Measurements from ENCODE around the gene CENPA.
"Not testable (repeated sequence)": the region's sequence is repeated elsewhere in the genome, so short reads cannot be mapped to it uniquely, and the experiment has no call there.

The CENPA gene

DNA sequence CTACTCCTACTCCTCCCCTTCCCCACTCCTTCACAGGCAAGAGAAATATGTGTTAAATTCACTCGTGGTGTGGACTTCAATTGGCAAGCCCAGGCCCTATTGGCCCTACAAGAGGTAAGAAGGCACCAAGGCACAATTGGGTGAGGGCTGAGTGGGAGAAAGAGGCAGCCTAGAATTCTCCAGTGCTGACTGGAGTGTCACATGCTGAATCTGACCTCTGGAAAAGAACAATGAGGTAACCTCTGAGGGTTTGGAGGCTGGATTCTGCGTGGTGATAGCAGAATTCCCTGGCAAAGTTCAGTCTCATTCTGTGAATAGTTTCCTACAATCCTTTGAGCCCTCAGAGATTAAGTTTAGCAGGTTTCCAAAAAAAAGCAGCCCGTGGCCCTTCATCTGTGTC, 6.9 kb downstream of the CENPA start:
- DNase-seq (ENCODE audit: low read depth), result no peak

DNA sequence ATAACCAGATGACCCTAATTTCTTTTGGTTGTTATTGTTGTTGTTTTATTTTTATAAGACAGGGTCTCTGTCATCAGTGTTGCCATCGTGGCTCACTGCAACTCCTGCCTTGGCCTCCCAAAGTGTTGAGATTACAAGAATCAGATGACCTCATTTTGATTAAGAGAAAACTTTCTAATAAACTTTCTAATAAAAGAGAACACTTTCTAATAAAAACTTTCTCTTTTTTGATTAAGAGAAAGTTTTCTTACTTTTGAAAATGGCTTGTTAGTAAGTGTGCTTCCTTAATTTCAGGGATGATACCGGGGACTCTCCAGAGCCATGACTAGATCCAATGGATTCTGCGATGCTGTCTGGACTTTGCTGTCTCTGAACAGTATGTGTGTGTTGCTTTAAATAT, 7.7 kb downstream of the CENPA start:
- no peak for DNase-seq (ENCODE audit: low read depth)

DNA sequence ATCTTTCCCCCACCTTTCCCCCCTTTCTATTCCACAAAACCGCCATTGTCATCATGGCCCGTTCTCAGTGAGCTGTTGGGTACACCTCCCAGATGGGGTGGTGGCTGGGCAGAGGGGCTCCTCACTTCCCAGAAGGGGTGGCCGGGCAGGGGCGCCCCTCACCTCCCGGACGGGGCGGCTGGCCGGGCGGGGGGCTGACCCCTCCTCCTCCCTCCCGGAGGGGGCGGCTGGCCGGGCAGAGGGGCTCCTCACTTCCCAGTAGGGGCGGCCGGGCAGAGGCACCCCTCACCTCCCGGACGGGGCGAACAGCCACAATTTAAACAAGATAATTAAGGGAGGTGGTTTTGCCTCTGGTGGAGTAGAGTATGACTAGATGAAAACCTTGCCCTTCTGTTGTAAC, 9.3 kb downstream of the CENPA start:
- not testable (repeated sequence) for DNase-seq (ENCODE audit: low read depth)

DNA sequence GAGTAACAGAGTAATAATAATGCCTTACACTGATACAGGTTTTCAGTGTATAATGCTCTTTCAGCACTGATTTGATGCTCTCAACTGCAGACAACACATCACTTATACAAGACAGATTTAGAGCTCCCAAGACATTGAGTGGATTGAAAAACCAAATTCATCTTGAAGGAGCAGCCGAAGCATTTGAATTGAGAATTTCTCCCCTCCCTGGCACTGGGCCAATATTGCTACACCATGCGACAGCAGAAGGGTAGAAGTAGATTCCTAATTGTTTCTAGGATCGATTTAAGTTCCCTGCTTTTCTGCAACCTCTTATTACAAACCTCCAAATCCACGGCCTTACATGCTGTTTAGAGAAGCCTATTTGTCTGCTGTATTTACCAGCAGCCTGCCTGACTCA, 15.5 kb downstream of the CENPA start:
- no peak for DNase-seq (ENCODE audit: low read depth)

DNA sequence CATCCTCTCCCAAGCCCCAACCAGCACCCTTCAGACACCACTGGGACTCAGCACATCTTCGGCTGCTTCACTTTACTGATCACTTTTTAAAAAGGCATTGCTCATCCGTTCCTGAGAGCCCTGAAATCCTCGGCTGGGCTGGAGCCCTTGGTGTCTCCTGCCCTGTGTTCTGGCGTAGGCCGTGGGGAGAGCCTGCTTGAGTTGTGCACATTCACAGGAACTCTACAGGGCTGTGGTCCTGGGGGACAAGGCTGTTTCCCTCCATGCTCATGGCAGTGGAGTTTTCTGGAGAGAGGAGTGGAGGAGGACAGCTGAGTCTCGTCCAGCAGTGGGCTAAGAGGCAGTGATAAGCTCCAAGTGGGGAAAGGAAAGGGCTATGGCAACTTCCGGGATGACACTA, 15.9 kb downstream of the CENPA start:
- no peak for DNase-seq (ENCODE audit: low read depth)

DNA sequence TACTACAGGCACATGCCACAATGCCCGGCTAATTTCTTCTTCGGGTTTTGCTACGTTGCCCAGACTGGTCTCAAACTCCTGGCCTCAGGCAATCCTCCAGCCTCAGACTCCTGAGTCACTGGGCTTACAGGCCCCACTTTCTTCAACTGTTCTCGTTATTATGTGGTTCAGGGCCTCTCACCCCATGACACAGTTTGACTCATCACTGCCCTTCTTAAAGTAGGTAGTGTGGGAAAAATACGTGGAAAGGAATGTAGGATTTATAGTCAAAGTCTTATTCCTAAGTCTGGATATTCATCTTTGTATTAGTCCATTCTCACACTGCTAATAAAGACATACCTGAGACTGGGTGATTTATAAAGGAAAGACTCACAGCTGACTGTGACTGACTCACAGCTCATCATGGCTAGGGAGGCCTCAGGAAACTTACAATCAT, 19.4 kb downstream of the CENPA start:
- no peak for DNase-seq (ENCODE audit: low read depth)

DNA sequence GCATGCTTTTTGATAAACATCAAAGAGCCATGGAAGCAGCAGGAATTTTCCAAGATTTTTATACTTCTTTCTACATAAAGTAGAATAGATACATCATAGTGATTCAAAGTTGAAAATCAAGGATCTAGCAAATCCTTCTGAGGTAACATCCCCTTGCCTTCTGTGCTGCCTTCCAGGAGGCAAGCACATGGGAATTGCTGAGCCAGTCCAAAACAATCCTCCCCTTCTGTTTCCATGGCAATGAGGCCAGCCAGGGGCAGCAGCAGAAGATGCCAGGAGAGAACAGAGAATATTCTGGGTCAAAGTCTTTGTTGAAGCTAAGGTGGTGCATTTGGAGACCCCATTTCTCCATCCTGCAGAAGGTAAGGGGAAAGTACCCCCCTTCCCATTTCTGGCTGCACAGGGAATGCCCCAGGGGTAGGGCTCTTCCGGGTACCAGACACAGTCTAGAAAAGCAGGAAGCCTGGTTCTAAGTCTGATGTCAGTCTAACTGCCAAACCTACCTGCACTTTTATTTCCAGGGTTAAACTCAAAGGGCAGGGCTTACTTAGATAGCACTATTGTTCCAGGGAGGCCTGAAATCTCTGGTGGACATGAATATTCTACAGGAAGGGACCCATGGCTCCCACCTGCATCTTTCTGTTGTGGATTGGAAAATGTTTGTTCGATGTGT, 22.1 kb downstream of the CENPA start:
- no peak for DNase-seq (ENCODE audit: low read depth)

DNA sequence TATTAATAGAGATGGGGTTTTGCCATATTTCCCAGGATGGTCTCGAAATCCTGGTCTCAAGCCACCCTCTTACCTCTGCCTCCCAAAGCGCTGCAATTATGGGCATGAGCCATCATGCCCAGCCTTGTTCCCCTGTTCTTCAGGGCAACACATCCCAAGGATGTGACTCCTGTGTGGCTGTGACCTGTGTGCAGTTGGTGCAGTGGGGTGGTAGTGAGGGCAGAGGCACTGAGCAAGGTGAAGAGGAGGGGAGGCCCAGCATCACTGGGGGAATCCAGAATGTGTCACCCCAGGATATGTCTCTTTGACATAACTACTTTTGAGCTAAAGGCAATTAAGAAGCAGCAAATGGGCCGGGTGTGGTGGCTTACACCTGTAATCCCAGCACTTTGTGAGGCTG, 23.4 kb downstream of the CENPA start:
- DNase-seq (ENCODE audit: low read depth), result no peak

DNA sequence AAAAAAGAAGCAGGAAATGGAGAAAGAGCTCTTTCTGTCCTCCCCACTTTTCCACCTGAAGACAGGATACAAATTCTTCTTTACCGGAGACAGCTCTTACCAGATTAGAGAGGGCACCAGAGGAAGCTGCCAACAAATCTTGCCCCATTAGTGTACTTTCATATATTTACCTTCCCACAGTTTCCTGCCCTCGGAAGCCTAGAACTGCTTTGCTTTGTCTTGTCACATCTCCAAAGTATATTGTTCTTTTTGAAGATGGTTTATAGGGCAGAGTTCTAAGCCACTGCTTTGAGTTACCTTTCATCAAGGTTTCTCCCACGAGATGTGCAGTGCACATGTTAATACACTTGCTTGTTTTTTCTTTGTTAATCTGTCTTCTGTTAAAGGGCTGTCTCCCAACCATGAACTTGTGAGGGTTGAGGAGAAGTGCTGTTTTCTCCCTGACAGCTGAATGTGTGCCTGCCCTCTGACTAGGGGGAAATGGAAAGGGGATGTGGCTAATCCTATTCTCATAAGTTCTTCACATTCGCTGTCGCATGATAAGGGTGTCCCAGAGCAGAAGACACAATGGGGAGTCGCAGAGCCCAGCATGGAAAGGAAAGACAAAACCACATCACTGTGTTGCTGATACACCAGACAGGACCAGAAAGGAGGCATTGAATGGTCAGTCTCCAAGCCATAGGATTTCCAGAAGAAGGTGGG, 24.2 kb downstream of the CENPA start:
- no peak for DNase-seq (ENCODE audit: low read depth)

DNA sequence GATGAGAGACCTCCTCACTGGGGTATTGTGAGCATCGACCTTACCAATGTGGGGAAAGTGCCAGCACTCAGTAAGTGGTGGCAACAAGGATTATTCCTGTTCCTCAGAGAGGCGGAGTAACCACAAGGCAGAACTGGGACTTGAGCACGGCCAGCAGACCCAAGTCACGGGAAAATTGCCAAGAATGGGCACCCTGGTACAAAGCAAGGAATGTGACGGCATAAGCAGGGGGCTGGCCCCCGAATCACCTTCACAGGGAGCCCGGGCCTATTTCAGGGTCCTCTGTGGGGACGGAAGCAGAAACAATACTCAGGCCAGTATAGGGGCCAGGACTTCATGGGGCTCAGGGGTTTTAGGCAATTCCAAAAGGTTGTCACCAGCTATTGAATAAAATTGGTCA, 25.4 kb downstream of the CENPA start:
- no peak for DNase-seq (ENCODE audit: low read depth)

DNA sequence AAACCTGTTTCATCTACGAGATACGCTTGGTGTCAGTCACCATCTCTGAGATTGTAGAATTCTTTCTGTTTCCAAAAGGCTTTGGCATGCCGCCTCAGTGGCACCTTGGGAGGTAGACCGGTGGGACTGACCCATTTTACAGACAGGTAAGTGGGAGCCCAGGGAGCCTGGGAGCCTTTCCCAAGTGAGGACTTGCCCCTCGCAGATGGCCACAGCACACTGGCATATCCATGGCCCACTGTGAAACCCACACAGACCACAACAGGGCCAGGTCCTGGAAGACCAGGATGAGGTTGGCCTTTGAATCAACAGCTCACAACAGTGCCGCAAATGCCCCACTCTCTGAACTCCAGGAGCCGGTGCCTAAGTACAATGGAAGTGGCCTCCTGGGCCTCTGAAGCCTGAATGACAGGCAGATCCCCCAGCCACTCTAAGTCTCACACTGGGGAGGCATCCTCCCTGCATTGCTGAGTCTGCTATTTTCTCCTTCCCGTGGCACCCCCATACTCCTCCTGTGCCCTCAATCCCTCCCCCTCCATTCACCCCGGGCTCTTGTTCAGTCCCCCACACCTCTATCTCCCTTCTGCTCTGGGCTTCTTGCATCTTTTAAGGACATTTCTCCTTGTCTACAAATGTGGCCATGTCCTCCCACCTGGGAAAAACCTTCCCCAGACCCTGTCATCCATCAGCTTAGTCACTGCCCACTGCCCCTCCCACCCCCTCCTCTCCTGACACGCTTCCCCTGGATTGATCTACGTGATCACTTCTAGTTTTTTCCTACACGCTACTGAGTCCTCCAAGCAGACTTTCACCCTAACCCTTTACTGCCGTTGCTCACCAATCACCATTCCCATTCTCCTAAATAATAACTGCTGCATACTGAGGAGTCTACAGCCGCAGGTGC, 26.2 kb downstream of the CENPA start:
- no peak for DNase-seq (ENCODE audit: low read depth)

DNA sequence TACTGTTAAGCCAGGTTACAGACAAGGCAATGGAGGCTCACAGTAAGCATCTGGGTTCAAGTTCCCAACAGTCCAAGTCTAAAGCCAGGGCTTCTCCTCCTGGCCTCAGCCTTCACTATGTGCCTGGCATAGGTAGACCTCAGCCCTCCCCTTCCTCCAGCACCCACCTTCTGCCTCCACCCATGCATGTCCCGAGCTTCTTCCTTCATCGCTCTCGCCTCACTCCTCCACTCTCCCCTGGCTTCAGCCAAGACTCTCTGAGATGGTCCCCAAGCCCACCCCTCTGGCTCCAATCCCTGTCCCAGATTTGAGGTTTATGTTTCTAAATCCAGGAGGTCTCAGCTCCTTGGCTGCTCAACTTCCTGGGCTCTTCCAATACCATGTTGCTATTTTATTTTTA, 26.9 kb downstream of the CENPA start:
- DNase-seq (ENCODE audit: low read depth), result no peak

DNA sequence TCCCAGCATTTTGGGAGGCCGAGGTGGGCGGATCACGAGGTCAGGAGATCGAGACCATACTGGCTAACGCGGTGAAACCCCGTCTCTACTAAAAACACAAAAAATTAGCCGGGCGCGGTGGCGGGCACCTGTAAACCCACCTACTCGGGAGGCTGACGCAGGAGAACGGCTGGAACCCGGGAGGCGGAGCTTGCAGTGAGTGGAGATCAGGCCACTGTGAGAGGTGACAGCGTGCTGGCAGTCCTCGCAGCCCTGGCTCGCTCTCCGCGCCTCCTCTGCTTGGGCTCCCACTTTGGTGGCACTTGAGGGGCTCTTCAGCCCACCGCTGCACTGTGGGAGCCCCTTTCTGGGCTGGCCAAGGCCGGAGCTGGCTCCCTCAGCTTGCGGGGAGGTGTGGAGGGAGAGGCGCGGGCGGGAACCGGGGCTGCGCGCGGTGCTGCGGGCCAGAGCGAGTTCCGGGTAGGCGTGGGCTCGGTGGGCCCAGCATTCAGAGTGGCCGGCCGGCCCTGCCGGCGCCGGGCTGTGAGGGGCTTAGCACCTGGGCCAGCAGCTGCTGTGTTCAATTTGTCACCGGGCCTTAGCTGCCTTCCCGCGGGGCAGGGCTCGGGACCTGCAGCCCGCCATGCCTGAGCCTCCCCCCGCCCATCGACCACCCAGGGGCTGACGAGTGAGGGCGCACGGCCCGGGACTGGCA, 28.4 kb downstream of the CENPA start:
- DNase-seq (ENCODE audit: low read depth), result not testable (repeated sequence)

DNA sequence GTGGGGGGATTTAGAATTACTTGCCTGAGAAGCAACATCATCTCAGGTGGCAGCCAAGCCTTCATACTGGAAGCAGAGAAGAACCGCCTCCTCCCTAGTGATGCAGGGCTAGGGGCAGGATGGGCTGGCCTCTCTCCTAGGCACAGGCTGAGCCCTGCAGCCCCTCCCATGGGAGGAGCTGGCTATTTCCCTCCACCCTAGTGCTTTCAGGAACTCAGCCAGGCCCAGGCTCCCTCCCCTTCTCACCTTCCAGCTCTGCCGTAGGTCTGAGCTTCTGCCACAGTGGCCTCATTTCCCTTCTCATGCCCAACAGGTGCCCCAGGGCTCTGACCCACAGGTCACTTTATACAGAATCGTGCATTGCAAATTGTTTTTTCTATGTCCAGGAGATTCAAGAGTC, 31.0 kb downstream of the CENPA start:
- no peak for DNase-seq (ENCODE audit: low read depth)

DNA sequence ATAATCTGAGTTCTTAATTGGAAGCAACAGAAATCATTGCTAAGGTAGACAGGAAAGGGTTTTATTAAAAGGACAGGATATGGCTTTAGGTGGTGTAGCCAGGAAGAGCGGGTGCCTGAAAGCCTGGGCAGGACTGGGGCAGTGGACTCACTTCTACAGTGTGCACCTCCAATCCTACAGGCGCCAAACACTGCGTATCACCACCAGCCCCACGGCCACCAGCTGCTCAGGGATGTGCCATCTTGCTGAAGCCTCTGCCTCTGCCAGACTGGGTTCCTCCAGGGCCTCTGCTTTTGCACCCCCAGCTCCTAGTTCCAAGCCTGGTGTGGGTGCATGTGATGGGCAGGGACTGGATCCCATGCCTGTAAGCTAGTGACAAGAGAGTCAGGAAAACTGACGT, 32.4 kb downstream of the CENPA start:
- DNase-seq (ENCODE audit: low read depth), result no peak

DNA sequence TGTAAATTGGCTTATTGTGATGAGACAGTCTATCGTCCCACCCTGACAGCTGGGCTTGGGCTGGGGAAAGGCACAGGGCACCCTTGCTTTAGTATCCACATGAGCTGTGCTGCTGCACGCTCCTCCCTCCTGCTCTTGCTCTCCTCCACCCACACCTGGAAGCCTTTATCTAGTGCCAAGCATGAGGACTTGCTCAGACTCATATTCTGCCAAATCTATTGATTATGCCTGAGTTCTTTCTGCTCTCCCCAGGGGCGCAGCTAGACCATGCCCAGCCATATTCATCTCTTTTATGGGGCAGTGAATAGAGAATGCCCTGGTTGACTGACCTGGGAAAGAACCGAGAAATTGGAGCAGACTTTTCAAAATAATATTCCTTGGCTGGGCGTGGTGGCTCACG, 33.1 kb downstream of the CENPA start:
- no peak for DNase-seq (ENCODE audit: low read depth)

DNA sequence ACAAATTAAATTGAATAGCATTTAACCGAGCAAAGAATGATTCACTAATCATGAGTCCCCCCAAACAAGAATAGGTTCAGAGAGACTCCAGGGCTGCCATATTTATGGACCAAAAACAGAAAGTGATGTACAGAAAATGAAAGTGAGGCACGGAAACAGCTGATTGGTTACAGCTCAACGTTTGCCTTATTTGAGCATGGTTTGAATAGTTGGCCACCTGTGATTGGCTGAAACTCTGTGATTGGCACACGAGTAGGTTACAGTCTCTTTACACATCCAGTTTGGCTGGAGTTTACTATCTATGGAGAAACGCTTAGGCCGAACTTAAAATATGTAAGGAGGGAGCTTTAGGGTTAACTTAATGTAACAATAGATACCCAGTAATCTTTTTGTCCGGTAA, 35.1 kb downstream of the CENPA start:
- no peak for DNase-seq (ENCODE audit: low read depth)

DNA sequence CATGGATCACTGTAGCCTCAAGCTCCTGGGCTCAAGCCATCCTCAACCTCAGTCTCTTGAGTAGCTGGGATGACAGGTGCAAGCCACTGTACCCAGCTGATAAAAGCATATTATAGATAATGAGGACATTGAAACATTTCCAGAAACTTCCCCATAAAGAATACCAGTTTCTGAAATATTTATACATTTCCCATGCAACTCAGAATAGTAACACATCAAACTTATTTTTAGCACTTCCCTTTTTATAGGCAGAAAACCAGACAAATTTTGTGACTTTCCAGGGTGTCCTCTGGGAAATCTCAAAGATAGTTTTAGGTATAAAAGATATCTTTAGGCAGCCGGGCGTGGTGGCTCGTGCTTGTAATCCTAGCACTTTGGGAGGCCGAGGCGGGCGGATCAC, 37.0 kb downstream of the CENPA start:
- DNase-seq (ENCODE audit: low read depth), result no peak

DNA sequence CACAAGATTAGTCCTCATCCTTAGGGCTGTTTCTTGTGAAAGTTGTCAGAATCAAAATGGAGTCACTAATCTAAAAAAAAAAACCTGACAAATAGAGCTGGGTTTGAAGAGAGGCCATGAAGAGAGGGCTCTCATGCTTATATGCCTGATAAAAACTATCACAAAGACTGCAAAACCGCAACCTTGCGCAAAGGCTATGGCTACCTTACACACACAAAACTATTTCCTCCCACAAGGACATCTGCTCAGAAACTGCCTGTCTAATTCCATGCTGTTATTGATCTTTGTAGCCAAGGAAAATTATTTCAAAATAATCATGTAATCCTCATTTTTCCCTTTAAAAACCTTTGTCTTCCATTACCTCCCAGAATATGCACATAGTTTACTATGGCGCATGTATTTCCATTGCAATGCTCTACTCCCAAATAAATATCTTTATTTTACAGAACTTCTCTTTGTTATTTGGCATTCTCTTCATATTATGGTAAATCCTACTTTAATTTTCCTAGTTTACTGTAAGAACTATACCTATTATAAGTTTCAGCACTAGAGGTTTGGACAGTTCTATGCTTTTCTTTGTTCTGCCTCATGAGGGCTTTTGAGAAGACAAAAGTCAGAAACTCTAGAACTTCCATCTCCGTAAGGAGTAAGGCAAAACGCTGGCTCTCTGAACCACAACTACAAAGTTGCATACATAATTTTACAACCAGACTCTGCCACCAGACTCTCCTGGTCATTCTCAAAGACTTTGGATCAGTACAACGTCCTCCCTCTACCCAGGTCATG, 52.5 kb downstream of the CENPA start:
- DNase-seq (ENCODE audit: low read depth), result no peak

DNA sequence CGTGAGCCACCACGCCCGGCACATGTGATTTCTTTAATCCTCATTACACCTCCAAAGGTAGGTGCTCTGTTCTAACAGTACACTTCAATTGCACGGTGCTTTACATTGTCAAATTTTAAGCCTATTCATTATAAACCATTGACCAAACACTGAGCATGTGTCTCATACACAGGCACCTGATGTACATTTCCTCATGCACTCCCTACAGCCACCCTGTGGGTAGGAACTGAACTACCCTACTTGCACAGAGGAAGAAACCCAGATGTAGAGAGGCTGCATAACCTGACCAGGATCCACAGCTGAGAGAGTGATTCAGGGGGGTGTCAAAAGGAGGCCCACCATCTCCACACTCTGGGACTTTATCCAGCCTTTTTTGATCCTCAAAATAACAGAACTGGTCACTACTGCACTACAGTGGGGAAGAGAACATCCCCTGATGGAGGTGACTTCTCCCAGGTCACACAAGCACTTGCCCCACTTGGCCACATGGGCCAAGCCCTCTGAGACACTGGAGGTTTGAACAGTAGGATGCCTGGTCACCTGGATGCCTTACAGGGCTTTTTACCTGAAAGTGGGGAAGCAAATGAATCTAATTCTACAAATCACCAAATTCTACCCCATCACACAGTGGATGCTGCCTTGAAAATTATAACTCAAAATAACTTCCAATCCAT, 55.2 kb downstream of the CENPA start:
- no peak for DNase-seq (ENCODE audit: low read depth)

DNA sequence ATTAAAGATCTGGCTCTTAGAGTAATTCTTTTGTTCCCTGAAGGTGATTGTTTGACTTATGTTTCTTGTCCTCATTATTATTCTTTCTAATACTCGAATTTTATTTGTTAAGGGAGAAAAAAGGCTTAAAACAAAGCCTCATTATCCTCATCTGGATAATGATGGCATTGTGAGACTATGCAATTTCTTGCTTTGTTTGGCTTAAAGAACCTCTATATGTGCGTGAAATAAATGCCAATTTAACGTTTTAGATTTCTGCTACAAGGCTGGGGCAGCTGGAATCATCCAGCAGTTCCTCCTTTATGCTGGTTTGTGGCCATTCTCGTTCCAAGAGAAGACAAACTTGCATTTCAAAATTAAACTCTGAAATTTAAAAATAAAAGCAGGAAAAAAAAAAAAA, 57.2 kb downstream of the CENPA start:
- DNase-seq (ENCODE audit: low read depth), result no peak
